ENCODE results near the gene GCSAM.

GRCh38 chr3:112086875-112087524, 46.0 kb downstream of the GCSAM start:
- TF ChIP-seq CTCF (IDR thresholded peaks at IDR 0.05; ENCODE audit: low read length) = no peak
- TF ChIP-seq EZH2 (IDR thresholded peaks at IDR 0.05; ENCODE audit: borderline replicate concordance, low read length) = no peak

Measured in OCI-LY1 (cell line).